ENCODE results near the gene GLDN.

GLDN gene

DNA sequence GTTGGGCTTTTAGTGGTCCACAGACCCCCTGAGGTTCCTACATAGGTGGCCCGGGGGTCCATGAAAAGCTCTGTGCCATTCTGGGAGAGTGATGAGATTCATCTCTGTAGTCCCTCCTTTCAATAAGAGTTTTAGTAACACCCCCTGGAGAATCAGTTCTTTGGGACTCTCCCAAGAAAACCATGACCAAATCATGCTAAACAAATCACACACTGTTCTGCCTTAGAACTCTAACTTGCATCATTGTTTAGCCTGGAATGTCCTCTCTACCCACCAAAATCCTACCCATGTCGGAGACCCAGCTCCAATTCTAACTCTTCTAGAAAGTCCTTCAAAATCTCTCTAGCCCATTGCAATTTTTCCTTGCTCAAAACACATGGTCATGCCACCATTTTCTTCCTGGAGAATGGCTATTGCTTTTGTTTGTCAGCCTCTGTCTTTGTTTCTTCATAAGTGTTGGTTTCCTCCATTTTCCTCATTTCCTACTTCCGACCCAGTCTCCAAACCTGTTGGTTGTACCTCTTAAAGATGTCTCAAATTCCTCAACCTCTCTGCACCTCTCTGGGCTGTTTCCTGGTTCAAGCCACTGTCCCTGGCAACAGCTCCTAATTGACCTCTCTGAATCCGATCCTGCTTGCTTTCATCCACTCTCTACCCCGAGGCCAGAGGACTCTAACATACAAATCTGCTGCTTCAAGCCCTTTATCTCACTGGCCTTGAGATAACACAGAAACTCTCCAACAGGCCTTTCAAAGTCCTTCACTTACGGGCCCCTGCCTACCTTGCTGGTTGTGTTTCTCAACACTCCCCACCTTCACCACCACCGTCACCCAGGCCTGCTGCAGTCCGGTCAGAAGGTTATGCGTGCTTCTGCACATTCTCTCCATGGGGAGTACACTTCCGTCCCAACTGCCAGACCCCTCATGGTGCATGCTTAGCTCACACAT, 26.8 kb upstream of the GLDN start:
- no peak overlapping the region for H2AFZ ChIP-seq (ENCODE audit: low read depth, low read length)
- no peak overlapping the region for H2BK120ac ChIP-seq (ENCODE audit: low read depth, low read length)
- no peaks in the 10 kb centered on the region for H3K79me1 ChIP-seq (replicated peaks; ENCODE audit: low read length, poor library complexity, severe bottlenecking)
- H3K27ac ChIP-seq (ENCODE audit: low read length, poor library complexity, severe bottlenecking): no peak overlapping the region
- WGBS: 76% methylated on average over 10 of the region's 10 CpGs
- no peak overlapping the region for H3K18ac ChIP-seq (ENCODE audit: low read depth in 1 of 2, low read length in 2 of 2)
- H3K4ac ChIP-seq (ENCODE audit: low read depth in 1 of 2, low read length in 2 of 2): no peak overlapping the region
- H3K14ac ChIP-seq (ENCODE audit: low read length in 2 of 2): no peak overlapping the region
- H2AK5ac ChIP-seq (ENCODE audit: low read length, severe bottlenecking): no peak overlapping the region
- H3K27me3 ChIP-seq (ENCODE audit: control insufficient read depth in 1 of 2, insufficient read depth in 1 of 2, low read length in 2 of 2): peaks cover 0 to 6% of the 10 kb centered on the region in 2 experiments
- no peak overlapping the region for H2BK12ac ChIP-seq (ENCODE audit: low read length in 2 of 2)
- no peaks in the 10 kb centered on the region for H3K4me1 ChIP-seq (ENCODE audit: control insufficient read depth, insufficient read depth, low read depth, low read length)
- no peaks in the 10 kb centered on the region for H3K9me3 ChIP-seq (ENCODE audit: control insufficient read depth, low read length)
- no peaks in the 10 kb centered on the region for H3K36me3 ChIP-seq (ENCODE audit: control insufficient read depth in 1 of 2, insufficient read depth in 2 of 2, low read depth in 1 of 2, low read length in 2 of 2)
- DNase-seq: no peak
- no peak overlapping the region for H3K9ac ChIP-seq (ENCODE audit: low read length)
- no peak overlapping the region for H4K8ac ChIP-seq (ENCODE audit: low read length)
- no peak overlapping the region for H4K91ac ChIP-seq (ENCODE audit: low read length)
- no peak overlapping the region for H3K4me3 ChIP-seq (ENCODE audit: insufficient read depth in 1 of 2, low read depth in 1 of 2, low read length in 2 of 2)
- H3K4me2 ChIP-seq (ENCODE audit: low read length, poor library complexity, severe bottlenecking): no peak overlapping the region
- no peak overlapping the region for H2BK5ac ChIP-seq (ENCODE audit: low read depth, low read length, poor library complexity, severe bottlenecking)
- no peak overlapping the region for H2BK15ac ChIP-seq (ENCODE audit: low read depth, poor library complexity, severe bottlenecking)
- no peak overlapping the region for H3K23ac ChIP-seq (ENCODE audit: low read length in 2 of 2)

DNA sequence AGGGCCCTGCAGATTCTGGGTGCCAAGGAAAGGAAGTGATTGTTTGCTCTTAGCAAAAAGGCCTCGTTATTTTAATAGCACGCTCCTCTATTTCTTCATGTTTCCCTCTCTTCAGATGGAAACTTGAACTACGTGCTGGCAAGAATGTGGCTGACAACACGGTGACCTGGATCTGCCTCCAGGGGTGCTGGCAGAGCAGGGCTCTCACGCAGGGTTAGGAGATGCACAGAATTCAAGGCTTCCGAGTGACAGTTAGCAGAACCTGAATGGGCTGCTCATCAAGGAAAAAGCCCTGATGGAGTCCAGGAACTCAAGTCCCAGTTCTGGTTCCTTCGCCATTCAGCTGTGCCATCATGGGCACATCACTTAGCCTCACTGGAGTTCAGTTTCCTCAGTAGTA, 25.7 kb upstream of the GLDN start:
- 84% methylated on average over 7 of the region's 7 CpGs for WGBS
- no peaks in the 10 kb centered on the region for H3K36me3 ChIP-seq (ENCODE audit: control insufficient read depth in 1 of 2, insufficient read depth in 2 of 2, low read depth in 1 of 2, low read length in 2 of 2)
- no peak overlapping the region for H3K23ac ChIP-seq (ENCODE audit: low read length in 2 of 2)
- peaks cover 0 to 6% of the 10 kb centered on the region in 2 experiments for H3K27me3 ChIP-seq (ENCODE audit: control insufficient read depth in 1 of 2, insufficient read depth in 1 of 2, low read length in 2 of 2)
- no peak overlapping the region for H4K91ac ChIP-seq (ENCODE audit: low read length)
- no peak overlapping the region for H2BK5ac ChIP-seq (ENCODE audit: low read depth, low read length, poor library complexity, severe bottlenecking)
- no peaks in the 10 kb centered on the region for H3K9me3 ChIP-seq (ENCODE audit: control insufficient read depth, low read length)
- H3K27ac ChIP-seq (ENCODE audit: low read length, poor library complexity, severe bottlenecking): no peak overlapping the region
- no peak overlapping the region for H2AFZ ChIP-seq (ENCODE audit: low read depth, low read length)
- H3K9ac ChIP-seq (ENCODE audit: low read length): no peak overlapping the region
- H2AK5ac ChIP-seq (ENCODE audit: low read length, severe bottlenecking): no peak overlapping the region
- no peak overlapping the region for H2BK12ac ChIP-seq (ENCODE audit: low read length in 2 of 2)
- H3K18ac ChIP-seq (ENCODE audit: low read depth in 1 of 2, low read length in 2 of 2): no peak overlapping the region
- no peak overlapping the region for H3K4me2 ChIP-seq (ENCODE audit: low read length, poor library complexity, severe bottlenecking)
- no peaks in the 10 kb centered on the region for H3K4me1 ChIP-seq (ENCODE audit: control insufficient read depth, insufficient read depth, low read depth, low read length)
- H2BK120ac ChIP-seq (ENCODE audit: low read depth, low read length): no peak overlapping the region
- no peak overlapping the region for H2BK15ac ChIP-seq (ENCODE audit: low read depth, poor library complexity, severe bottlenecking)
- no peak overlapping the region for H3K4ac ChIP-seq (ENCODE audit: low read depth in 1 of 2, low read length in 2 of 2)
- no peak overlapping the region for H4K8ac ChIP-seq (ENCODE audit: low read length)
- no peak overlapping the region for H3K4me3 ChIP-seq (ENCODE audit: insufficient read depth in 1 of 2, low read depth in 1 of 2, low read length in 2 of 2)
- no peaks in the 10 kb centered on the region for H3K79me1 ChIP-seq (replicated peaks; ENCODE audit: low read length, poor library complexity, severe bottlenecking)
- DNase-seq: no peak
- H3K14ac ChIP-seq (ENCODE audit: low read length in 2 of 2): no peak overlapping the region

DNA sequence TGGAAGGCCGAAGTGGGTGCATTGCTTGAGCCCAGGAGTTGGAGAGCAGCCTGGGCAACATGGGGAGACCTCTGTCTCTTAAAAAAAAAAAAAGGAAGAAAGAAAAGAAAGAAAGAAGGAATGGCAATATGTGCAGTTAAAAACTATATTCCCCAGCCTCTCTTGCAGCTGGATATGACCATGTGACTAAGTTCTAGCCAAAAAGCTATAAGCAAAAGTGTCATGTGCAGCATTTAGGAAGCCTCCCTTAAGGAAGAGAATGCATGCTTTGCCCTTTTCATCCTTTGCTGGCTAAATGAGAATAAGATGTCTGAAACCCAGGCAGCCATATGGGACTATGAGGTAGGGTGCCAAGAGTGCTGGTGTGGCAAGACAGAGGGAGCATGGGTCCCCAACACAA, 24.8 kb upstream of the GLDN start:
- Histone ChIP-seq H3K27me3 (ENCODE audit: control insufficient read depth in 1 of 2, insufficient read depth in 1 of 2, low read length in 2 of 2) (peaks cover 0 to 6% of the 10 kb centered on the region in 2 experiments), H3K4me2 (ENCODE audit: low read length, poor library complexity, severe bottlenecking) (no peak overlapping the region), H3K9ac (ENCODE audit: low read length) (no peak overlapping the region), H2BK120ac (ENCODE audit: low read depth, low read length) (no peak overlapping the region), H3K14ac (ENCODE audit: low read length in 2 of 2) (no peak overlapping the region), H4K91ac (ENCODE audit: low read length) (no peak overlapping the region), H3K4ac (ENCODE audit: low read depth in 1 of 2, low read length in 2 of 2) (no peak overlapping the region), H3K18ac (ENCODE audit: low read depth in 1 of 2, low read length in 2 of 2) (no peak overlapping the region), H4K8ac (ENCODE audit: low read length) (no peak overlapping the region), H3K4me1 (ENCODE audit: control insufficient read depth, insufficient read depth, low read depth, low read length) (no peaks in the 10 kb centered on the region), H2BK5ac (ENCODE audit: low read depth, low read length, poor library complexity, severe bottlenecking) (no peak overlapping the region), H3K4me3 (ENCODE audit: insufficient read depth in 1 of 2, low read depth in 1 of 2, low read length in 2 of 2) (no peak overlapping the region), H3K23ac (ENCODE audit: low read length in 2 of 2) (no peak overlapping the region), H2AFZ (ENCODE audit: low read depth, low read length) (no peak overlapping the region), H2AK5ac (ENCODE audit: low read length, severe bottlenecking) (no peak overlapping the region), H3K36me3 (ENCODE audit: control insufficient read depth in 1 of 2, insufficient read depth in 2 of 2, low read depth in 1 of 2, low read length in 2 of 2) (no peaks in the 10 kb centered on the region), H3K9me3 (ENCODE audit: control insufficient read depth, low read length) (no peaks in the 10 kb centered on the region), H2BK15ac (ENCODE audit: low read depth, poor library complexity, severe bottlenecking) (no peak overlapping the region), H3K79me1 (replicated peaks; ENCODE audit: low read length, poor library complexity, severe bottlenecking) (no peaks in the 10 kb centered on the region), H2BK12ac (ENCODE audit: low read length in 2 of 2) (no peak overlapping the region), H3K27ac (ENCODE audit: low read length, poor library complexity, severe bottlenecking) (no peak overlapping the region)
- DNase-seq: no peak
- WGBS: 55% methylated on average over 1 of the region's 1 CpG

DNA sequence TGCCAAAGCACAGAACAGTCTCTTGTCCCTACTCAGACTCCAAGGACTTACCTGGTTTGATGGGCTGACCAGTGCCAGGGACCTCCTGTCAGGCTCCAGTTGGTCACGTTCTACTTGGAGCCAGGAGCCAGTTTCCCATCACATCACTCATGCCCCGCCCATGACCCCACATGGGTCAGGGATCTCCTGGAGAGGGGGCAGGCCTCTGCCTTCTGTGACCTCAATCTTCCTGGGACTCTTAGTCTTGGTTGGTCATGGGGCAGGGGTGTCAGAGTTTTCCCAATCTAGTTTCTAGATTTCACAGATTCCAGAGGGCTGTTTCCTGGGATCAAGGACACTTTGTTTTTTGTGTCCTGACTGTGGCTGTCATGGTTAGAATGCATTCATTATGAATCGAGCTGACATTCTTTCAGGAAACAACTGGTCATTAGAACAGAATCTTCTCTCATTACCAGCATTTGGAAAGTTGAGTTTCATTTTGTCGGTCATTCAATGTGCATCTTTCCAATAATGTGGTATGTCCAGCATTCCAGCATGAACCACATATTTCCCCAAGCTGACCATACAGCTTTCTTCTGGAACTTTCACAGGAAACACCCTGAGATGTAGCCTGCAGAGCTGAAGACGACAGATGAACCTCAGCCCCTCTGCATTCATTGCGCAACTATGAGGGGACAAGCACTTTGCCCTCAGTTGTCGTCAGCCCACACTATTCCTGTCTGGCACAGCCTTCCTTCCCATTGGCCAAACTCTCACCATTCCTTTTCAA, 22.9 kb upstream of the GLDN start:
- Histone ChIP-seq H3K14ac (ENCODE audit: low read length in 2 of 2) (no peak overlapping the region), H3K18ac (ENCODE audit: low read depth in 1 of 2, low read length in 2 of 2) (no peak overlapping the region), H2AK5ac (ENCODE audit: low read length, severe bottlenecking) (no peak overlapping the region), H4K91ac (ENCODE audit: low read length) (no peak overlapping the region), H3K4me3 (ENCODE audit: insufficient read depth in 1 of 2, low read depth in 1 of 2, low read length in 2 of 2) (no peak overlapping the region), H3K4me1 (ENCODE audit: control insufficient read depth, insufficient read depth, low read depth, low read length) (no peaks in the 10 kb centered on the region), H4K8ac (ENCODE audit: low read length) (no peak overlapping the region), H2AFZ (ENCODE audit: low read depth, low read length) (no peak overlapping the region), H3K9me3 (ENCODE audit: control insufficient read depth, low read length) (no peaks in the 10 kb centered on the region), H3K27me3 (ENCODE audit: control insufficient read depth in 1 of 2, insufficient read depth in 1 of 2, low read length in 2 of 2) (peaks cover 0 to 3% of the 10 kb centered on the region in 2 experiments), H3K9ac (ENCODE audit: low read length) (no peak overlapping the region), H2BK12ac (ENCODE audit: low read length in 2 of 2) (no peak overlapping the region), H2BK120ac (ENCODE audit: low read depth, low read length) (no peak overlapping the region), H2BK15ac (ENCODE audit: low read depth, poor library complexity, severe bottlenecking) (no peak overlapping the region), H3K79me1 (replicated peaks; ENCODE audit: low read length, poor library complexity, severe bottlenecking) (no peaks in the 10 kb centered on the region), H3K4ac (ENCODE audit: low read depth in 1 of 2, low read length in 2 of 2) (no peak overlapping the region), H2BK5ac (ENCODE audit: low read depth, low read length, poor library complexity, severe bottlenecking) (no peak overlapping the region), H3K27ac (ENCODE audit: low read length, poor library complexity, severe bottlenecking) (no peak overlapping the region), H3K36me3 (ENCODE audit: control insufficient read depth in 1 of 2, insufficient read depth in 2 of 2, low read depth in 1 of 2, low read length in 2 of 2) (no peaks in the 10 kb centered on the region), H3K23ac (ENCODE audit: low read length in 2 of 2) (no peak overlapping the region), H3K4me2 (ENCODE audit: low read length, poor library complexity, severe bottlenecking) (no peak overlapping the region)
- peak; percentile 23 for DNase-seq
- WGBS: 85% methylated on average over 6 of the region's 7 CpGs
